GM18870 (cell line): ENCODE results near the gene NSUN2.

Experiments
- ATAC-seq: cut with Tn5 transposase; IDR thresholded peaks from one replicate; pipeline ENCODE4 v1.9.1; 2021; ENCODE audit warnings: moderate library complexity; ENCODE audit not compliant: unreplicated experiment

Gene NSUN2

DNA sequence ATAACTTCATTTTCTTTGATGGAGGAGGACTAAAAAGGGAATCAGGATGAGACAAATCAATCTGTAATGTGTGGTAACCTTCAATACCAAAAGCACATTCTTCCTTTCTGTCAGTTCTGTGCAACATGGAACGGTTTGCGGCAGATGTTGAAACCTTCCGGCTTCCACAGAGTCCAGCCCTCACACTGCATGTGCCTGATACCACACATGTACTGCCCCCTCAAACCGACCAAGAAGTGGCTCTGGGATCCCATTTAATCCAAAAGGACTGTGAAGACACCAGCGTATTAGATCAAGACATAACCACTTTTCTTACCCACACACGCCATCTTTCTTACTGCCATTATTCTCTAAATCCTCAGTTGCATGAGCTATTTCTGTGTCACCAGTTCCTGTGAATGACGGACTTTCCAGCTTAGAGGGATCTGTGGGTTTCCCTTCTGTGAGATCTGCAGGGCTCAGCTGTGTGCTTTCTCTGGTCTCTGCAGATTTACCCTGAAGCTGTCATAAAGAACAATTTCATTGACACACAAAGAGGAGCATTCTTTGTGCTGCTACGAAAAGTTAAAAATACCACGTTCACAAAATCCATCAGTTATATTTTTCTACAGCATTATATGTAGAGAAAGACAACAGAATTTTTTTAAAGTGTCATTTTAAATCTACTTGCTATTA, 25.8 kb downstream of the NSUN2 start:
- no peak for ATAC-seq

DNA sequence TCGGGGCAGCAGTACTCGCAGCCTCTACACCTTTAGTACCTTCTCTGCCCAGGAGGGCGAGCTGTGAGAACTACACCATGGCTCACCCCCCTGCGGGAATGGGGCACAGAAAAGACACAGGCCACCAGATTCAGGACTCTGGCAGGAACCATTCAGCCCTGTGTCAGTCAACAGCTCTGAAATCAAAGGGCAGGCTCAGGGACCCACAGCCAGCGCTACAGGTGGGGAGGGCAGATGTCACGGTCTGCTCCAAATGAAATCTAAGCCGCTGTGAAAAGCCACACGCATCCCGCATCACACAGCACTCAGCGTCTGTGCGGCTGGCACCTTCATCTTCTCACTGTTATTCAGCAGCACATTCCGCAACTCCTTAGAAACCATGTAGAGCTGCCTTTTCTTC, 27.9 kb downstream of the NSUN2 start:
- no peak for ATAC-seq

DNA sequence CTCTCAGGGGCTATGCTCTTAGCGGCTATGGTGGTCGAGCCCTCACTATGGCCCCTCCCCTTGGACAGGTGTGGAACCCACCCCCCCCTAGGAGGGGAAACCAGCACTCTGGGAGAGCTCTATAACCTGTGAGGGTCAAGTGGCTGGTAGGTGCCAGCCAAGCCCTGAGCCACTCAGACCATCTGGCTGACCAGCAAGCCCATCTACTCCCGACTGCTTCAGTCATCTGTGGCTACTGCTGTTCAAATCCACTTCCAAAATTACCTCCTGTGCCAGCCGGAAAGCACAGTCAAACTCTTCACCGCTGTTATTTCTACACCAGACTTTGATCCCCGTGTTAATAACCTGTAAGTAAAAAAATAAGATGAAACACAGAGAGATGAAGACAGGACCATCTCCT, 28.5 kb downstream of the NSUN2 start:
- no peak for ATAC-seq

DNA sequence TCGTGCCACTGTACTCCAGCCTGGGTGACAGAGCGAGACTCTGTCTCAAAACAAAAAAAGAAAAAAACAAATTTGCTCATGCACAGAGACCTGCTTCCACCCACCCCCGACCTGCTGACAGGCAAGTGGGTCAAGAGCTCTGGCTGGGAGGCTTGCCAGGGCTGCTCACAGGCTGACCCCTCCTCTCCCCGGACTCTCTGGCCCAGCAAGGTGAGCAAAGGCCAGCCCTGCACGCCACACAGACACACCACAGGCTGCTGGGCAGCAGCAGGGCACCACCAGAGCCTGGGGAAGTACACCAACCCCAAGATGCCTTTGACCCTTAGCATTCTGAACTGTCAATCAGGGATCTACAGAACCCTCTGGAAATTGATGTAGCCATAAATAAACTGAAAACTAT, 29.2 kb downstream of the NSUN2 start:
- no peak for ATAC-seq

DNA sequence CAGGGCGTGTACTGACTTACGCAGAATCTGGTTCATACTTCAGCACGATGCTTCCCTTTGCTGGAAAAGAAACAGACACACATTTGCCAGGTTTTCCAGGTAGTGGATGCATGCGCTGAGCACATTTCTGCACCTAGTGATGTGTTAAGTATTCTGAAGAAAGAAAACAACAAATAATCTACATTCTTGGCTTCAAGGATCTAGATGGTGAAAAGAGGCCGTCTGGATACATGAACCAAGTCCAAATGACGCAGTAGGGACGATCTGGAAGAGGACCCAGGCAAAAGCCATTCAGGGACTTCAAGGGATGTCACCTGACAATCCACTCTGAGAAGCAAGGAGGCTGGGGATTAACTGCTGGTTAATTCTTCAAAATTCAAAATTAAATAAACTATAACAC, 30.4 kb downstream of the NSUN2 start:
- no peak for ATAC-seq

DNA sequence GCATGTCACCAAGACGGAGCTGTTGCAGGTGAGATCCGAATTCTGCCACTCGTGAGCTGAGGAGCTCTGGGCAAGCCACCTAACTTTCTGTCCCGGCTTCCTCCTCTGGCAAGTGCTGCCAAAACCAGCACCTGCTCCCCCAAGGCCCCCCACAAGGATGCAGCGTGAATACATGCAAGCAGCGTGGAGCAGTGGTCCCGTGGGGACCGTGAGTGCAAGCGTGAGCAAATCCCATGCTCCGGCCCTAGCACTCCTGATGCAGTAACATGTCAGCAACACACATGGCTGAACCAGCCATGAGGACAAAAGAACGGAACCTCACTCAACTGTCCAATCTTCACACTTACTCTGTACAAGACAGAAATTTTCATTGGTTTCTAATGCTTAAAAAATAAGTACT, 31.0 kb downstream of the NSUN2 start:
- ATAC-seq: no peak

DNA sequence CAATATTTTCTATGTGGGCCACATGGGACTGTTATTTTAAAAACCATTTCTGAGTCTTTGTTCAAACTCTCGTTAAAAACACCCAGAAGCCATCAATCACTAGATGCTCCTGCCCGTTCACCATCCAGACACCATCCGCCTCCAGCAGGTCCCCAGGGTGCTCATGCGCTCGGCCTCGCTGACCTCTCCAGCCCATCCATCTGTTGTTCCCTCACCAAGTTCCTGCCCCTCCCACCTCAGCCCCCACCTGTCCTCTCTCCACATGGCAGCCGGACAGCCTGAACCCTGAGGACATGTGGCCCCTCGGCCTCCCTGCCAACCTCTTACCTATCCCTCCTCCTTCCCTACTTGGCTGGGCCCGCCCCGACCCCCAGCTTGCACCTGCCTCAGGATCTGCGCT, 31.6 kb downstream of the NSUN2 start:
- no peak for ATAC-seq

DNA sequence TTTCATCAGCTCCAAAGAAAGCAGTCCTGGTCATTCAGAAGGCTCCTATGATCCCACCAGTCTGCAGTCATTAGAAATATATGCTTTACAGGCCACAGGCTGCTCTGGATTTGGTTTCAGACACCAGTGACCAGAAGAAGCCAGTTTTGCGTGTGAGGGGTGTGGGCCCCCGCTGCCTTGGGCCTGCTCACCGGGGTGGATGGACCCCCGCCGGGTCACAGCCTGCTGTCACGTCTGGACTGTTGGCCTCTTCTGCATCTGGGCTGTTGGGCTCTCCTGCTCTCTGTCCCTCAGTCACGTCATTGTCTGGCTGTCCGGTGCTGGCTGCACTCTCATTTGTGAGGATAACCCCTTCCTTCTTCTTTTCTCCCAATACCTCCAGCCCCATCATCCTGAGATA, 33.1 kb downstream of the NSUN2 start:
- ATAC-seq: no peak

DNA sequence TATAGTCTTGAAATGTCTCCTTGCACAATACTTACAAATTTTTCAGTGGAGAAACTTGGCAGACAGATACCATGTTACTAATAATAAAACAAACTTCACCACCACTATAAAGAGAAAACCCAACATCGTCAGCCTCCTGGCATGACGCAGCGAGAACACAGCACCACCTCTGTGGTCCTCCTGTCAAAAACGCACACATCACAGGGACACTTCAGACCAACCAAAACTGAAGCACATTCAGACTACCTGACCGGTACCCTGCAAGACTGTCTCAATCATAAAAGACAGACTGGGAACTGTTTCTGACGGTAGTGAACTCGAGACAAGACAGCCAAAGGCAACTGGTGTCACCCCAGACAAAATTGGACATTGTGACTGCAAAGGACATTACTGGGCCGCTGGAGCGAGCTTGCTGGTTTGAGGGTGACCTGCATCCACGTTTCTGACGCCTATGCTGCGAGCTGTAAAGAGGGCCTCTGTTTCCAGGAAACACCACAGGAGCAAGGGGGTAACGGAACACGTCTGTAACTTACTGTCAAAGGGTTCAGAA, 34.4 kb downstream of the NSUN2 start:
- ATAC-seq: no peak

DNA sequence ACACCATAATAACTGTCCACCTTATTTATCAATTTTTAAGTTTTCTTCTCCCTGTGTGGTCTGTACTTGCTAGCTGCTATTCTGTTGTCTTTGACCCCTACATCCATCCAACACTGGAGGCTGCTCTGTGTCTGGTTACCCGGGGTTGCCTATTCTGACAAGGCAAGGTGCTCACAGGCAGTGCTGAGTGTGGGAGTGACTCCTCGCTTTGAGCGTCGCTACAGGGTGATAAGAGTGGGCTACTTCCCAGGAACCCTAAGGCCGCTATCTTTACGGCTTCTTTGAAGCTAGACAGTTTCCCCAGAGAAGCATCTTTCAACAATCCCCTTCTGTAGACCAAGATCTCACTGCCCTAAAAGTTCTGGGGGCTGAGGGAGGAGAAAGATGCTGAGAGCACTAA, 35.3 kb downstream of the NSUN2 start:
- ATAC-seq: no peak

DNA sequence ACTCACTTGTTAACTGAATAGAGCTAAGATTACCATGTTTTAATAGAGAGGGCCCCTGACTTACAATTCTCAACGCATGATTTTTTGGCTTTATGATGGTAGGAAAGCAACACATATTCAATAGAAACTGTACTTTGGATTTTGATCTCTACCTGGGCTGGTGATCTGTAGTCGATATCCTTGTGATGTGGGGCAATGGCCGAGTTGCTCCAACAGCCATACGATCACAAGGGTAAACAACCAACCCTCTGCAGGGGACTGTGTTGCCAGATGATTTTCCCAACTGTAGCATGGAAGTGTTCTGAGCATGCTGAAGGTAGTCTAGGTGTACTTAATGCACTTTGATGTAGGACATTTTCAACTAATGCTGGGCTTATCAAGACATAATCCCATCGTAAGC, 36.5 kb downstream of the NSUN2 start:
- no peak for ATAC-seq

DNA sequence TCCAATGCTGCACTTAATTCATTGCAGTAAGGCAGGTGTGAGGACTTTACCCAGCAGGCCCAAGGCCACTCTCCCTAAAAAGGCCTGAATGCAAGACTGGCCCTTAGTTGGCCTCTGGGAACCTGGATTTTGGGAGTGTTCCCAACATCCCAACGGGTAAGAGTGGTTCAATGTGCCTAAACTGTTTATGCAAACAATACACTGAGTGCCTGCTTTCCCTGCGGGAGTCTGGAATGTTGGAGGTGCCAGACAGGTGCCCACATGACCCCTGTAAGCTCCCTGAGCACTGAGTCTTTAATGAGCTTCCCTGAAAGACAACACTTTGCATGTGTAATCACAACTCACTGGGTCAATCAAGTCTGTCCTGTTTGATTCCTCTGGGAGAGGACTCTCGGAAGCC, 37.4 kb downstream of the NSUN2 start:
- no peak for ATAC-seq

DNA sequence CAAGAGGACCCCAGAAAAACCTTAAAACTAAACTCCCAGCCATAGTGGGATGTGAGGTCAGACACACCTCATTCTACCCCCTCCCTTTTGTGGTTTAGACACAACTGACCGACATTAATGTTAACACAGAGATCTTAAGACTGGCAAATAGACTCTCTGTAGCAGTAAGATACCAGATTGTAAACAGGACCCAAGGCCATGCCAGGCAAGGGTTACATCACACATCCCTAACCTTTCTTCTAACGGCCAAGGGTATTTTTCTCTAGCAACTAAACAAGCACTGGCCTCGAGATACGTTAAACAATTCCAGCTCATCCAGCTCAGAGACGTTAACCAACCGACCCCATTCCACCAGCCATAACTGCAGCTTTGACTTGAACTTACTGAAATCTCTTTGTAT, 38.8 kb downstream of the NSUN2 start:
- ATAC-seq: no peak

DNA sequence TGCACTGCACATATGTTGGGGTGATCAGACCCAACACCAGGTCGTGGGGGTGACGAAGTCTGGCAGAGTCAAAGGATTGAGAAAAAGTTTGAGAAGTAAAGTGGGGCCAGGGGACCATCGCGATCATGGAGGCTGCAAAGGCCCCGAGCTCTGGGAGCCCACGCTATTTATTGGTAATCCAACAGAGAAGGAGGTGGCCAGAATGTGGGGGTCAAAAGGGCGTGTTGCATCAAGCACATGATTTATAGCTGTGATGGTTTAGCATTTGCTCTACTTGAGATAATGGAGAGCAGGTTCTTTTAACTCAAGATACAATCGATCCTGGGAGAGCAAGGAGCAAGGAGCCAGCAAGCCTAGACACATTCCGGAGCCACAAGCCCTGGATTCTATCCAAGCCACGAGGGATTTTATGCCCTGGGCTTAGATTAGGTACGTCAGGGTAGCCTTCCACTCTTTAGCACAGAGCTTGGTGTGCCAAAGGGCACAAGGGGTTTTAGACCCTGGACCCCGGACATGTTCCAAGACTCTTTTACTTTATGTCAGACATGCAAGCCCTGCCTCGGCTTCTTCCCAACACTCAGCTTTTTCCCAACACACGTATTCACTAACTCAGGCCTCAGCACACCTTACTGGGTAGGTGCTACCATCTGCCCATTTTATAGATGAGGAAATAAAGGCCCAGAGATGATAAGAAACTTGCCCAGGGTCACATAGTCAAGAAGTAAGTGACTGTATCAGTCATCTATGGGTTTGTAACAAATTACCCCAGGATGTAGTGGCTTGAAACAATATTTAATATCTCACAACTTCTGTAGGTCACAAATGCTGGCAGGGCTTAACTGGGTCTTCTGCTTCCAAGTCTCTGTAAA, 39.5 kb downstream of the NSUN2 start:
- no peak for ATAC-seq

DNA sequence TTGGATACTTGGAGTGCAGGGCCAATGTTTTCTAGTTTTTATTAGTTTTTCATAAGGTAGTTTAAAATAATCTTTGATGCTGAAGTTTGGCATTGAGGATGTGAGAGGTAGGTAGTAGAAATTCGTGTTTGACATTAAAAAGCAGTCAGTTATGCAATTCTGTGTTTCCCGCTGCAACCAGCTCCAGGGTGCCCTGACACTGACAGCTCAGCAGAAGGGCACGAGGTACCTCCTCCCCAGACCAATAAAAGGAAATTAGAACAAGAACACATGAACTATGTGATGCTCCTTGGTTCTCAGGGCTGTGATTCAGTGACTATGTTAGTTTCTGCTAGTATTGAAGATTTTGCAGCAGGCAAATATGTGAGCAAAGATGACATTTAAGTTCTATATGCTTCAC, 40.2 kb downstream of the NSUN2 start:
- ATAC-seq: no peak

DNA sequence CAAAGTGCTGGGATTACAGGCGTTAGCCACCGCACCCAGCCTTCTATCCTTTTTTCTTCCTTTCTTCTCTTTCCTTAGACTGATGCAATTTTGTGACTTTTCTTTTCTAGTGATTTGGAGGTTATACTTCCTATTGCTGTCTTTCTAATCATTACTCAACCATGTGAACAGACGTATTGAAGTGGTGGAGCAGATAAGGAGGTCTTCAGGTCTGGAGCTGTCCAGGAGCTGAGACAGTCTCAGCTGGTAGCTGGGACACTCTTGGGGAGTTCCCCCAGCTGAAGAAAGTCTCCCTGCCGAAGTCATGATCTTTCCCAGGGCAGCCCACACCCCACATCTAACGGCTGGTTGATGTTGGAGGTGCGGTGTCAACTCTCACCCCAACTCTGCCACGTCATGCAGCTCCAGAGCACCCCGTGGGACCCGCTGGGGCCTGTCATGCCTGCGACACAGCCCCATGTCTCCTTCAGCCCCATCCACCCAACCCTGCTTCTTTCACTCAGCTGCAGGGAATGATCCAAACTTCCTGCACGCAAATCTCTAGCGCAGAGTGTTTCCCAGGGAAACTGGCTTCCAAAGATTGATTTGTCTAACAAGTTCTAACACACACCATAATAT, 41.1 kb downstream of the NSUN2 start:
- no peak for ATAC-seq

DNA sequence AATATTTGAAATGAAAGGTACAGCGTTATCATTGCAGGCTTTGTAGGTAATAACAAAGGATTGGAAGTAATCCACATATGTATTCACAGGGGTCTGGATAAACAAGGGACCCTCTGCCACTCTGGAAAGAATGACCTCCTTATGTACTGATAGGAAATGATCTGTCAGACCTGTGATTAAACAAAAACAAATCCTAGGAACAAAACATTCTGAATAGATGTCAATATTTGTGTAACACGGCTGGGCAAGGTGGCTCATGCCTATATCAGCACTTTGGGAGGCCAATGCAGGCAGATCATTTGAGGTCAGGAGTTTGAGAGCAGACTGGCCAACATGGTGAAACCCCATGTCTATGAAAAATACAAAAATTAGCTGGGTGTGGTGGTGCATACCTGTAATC, 42.3 kb downstream of the NSUN2 start:
- ATAC-seq: no peak

DNA sequence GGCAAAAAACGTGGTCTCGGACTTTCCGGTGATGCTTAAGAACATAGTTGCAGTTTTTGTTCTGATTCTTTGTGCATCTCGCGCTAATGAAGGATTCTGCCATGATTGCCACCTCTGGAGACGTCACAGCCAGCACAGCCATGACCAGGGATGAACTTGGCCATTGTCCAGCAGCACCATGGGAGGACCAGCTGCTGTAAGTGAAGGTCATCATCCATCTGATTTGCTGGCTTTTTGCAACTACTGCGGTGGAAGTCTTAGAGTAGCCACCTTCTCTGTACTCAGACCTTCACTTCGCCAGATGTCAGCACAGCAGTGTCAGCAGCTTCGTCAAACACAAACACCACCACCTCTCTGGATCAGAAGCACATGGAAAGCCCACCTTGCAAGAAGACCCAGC, 45.7 kb downstream of the NSUN2 start:
- ATAC-seq: no peak

DNA sequence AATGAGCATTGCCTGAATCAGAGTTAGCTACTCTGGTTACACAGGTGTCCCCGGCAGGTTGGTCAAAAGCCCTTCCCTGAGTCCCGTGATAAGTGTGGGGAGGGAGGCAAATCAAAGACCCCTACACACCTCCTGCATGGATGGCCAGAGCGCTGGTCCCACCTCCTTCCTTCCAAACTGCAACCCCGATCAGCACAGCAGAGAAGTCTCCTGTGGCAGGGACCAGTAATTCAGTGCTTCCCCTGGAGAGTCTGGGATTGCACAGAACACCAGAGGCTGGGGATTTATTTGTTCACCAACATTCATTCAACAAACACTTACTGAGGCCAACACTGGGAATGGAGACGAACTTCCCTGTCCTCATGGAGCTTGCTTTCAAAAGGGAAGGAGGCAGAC, 46.2 kb downstream of the NSUN2 start:
- ATAC-seq: no peak

DNA sequence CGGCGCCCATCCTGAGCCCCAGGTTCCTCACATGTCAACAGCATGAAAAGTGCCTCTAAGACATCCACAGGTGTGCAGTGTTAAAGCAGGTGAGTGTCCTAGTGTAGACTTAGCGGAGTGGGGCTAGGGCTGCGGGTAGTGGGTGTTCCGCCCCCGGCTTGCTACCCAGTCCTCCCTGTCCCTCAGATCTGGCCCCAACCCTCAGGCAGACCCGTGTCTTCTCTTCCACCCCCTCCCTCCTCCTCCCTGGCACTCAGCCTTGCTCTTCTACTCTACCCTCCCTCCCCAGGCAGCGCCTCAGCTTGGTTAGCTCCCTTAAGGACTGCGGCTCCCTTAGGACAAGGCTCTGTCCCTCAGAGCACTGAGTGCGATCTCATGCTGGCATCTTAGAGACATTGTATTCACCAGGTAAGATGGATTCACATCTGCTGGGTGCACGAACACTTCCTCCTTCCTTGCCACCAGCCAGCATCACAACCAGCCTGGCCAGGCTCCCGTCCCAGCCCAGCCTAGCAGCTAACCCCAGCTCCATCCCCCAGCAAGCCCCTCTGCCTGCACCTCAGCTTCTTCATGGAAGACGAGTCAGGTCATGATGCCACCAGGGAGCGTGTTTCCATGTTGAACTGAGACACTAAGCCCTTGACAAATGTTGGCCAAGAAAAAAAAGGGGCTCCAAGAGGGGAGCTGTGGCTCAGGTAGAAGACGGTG, 46.8 kb downstream of the NSUN2 start:
- no peak for ATAC-seq

DNA sequence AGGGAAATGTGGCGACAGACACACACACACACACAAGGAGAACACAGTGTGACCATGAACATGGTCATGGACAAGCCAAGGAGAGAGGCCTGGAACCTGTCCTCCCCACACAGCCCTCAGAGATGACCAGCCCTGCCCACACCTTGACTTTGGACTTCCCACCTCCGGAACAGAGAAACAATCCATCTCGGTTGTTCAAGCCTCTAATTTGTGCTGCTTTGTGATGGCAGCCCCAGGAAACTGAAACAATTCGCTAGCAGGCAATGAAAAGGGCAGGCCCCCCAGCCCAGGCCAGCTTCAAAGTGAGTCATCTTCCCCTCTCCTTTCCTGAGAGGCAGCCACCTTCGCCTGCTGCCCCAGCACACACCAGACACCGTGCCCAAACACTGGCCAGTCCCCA, 47.7 kb downstream of the NSUN2 start:
- no peak for ATAC-seq
